Measurements from ENCODE around the gene MYF5. TPM values are rescaled to one million over a fixed set of nuclear protein-coding genes. Genes with fewer than 3 reads are reported as not detected.

Gene MYF5
- total and polyA plus RNA-seq, 10 of the 15 experiments (the other 5 are each of a cell fraction or from before 2014, with no cell fraction given), result not detected

- TF ChIP-seq SUZ12 (IDR thresholded peaks at IDR 0.05; ENCODE audit: unreplicated experiment) (no peak), YBX1 (IDR thresholded peaks at IDR 0.05) (no peak), ZNF687 (IDR thresholded peaks at IDR 0.05) (no peak), NBN (IDR thresholded peaks at IDR 0.05) (no peak), BMI1 (IDR thresholded peaks at IDR 0.05; ENCODE audit: borderline replicate concordance) (no peak)
These were observed 24.6 kb upstream of the MYF5 start (continued) for GRCh38 chr12:80692114-80692513.

- no peak for FAIRE-seq
- POLR2A ChIA-PET, result no interaction called here
- Histone ChIP-seq H3K79me2 (ENCODE audit: control insufficient read depth, insufficient read depth, low read length) (no peaks in the 10 kb centered on the region), H3K27ac (ENCODE audit: control insufficient read depth, insufficient read depth) (no peak overlapping the region), H3K9me3 (replicated peaks; ENCODE audit: control insufficient read depth, insufficient read depth, low read length) (no peaks in the 10 kb centered on the region), H3K4me3 (no peak overlapping the region), H3K9ac (ENCODE audit: control insufficient read depth, insufficient read depth, low read length) (no peak overlapping the region), H3K36me3 (ENCODE audit: control insufficient read depth in 2 of 2, insufficient read depth in 2 of 2, low read length in 1 of 2) (no peaks in the 10 kb centered on the region), H3K27me3 (replicated peaks in 1 of 2; ENCODE audit: control insufficient read depth in 2 of 2, insufficient read depth in 2 of 2, low read length in 1 of 2) (no peaks in the 10 kb centered on the region), H3K4me1 (ENCODE audit: control insufficient read depth, insufficient read depth, low read length) (no peaks in the 10 kb centered on the region), H3K4me2 (ENCODE audit: control insufficient read depth, insufficient read depth) (no peak overlapping the region), H4K20me1 (ENCODE audit: control insufficient read depth, insufficient read depth) (no peaks in the 10 kb centered on the region), H2AFZ (ENCODE audit: control insufficient read depth, low read depth, low read length) (no peak overlapping the region)
- SMC1A ChIA-PET (ENCODE audit: uncharacterized antibody, unreplicated experiment), result interaction anchor here (0.6 to 1.8 kb wide), 2 partner anchors 8 to 57 kb away, joined by 3 to 8 read pairs; no protein-coding TSS in a partner anchor
- no peak for TF ChIP-seq RBBP5 (conservative IDR thresholded peaks at IDR 0.05)
- no peak for TF ChIP-seq ZZZ3 (IDR thresholded peaks at IDR 0.05; ENCODE audit: control insufficient read depth, insufficient read length, low read depth)
- no peak for TF ChIP-seq JUND (IDR thresholded peaks at IDR 0.05; ENCODE audit: low read depth, low read length)
- CTCF ChIA-PET, result interaction anchor here (0.7 to 1.1 kb wide), 2 partner anchors 10 to 13 kb away, joined by 3 read pairs; no protein-coding TSS in a partner anchor
- ATAC-seq, result no peak
- BruUV-seq (replicated peaks), result no TSS peak
- intact Hi-C loops (cut with micrococcal nuclease; ENCODE audit: unreplicated experiment), result no loop called here
- DNase-seq (ENCODE audit: low read depth, low spot score), result no peak
- RAD21 ChIA-PET (ENCODE audit: unreplicated experiment), result no interaction called here
- in situ Hi-C loops (cut with MboI), result no loop called here
- WGBS (ENCODE audit: insufficient coverage, insufficient replicate concordance, low lambda C conversion rate, missing lambda C conversion rate), result 50% methylated on average over 2 of the region's 2 CpGs
These were observed 19.3 kb upstream of the MYF5 start for GRCh38 chr12:80697270-80697887.

Measured in GM12878 (cell line).